Mesenchymal stem cell (in vitro differentiated cells and primary cell): ENCODE measurements around the gene POMT1.

ENCODE experiments used
- DNase-seq: peaks from one replicate; pipeline ENCODE4 v3.0.0-alpha.2; 2013
- H2AFZ ChIP-seq: one replicate; pipeline ENCODE4 v1.6.1; 2013; ENCODE audit warnings: low read depth, mild to moderate bottlenecking, control low read depth, inconsistent platforms, low read length, moderate library complexity
- H2AK5ac ChIP-seq: 2 replicates; pipeline ENCODE4 v1.6.1; 2013; ENCODE audit warnings: low read length, moderate library complexity, mild to moderate bottlenecking, inconsistent platforms; ENCODE audit not compliant: severe bottlenecking
- H2BK120ac ChIP-seq: one replicate; pipeline ENCODE4 v1.6.1; 2013; ENCODE audit warnings: low read depth, mild to moderate bottlenecking, inconsistent platforms, low read length, moderate library complexity
- H2BK12ac ChIP-seq, 2 experiments: one replicate each; pipeline ENCODE4 v1.6.1; 2013; ENCODE audit warnings: inconsistent platforms in 2 of 2, low read length in 2 of 2, mild to moderate bottlenecking in 2 of 2, moderate library complexity in 2 of 2, control low read depth in 1 of 2
- H2BK15ac ChIP-seq: one replicate; pipeline ENCODE4 v1.6.1; 2013; ENCODE audit warnings: mild to moderate bottlenecking, low read depth, inconsistent platforms; ENCODE audit not compliant: poor library complexity, severe bottlenecking
- H2BK5ac ChIP-seq: 2 replicates; pipeline ENCODE4 v1.6.1; 2013; ENCODE audit warnings: low read depth, mild to moderate bottlenecking, low read length, control low read depth, inconsistent platforms; ENCODE audit not compliant: poor library complexity, severe bottlenecking
- H3K14ac ChIP-seq, 2 experiments: one replicate each; pipeline ENCODE4 v1.6.1; 2013; ENCODE audit warnings: inconsistent platforms in 2 of 2, low read length in 2 of 2, control low read depth in 1 of 2, mild to moderate bottlenecking in 1 of 2, moderate library complexity in 1 of 2
- H3K18ac ChIP-seq, 2 experiments: one replicate each; pipeline ENCODE4 v1.6.1; 2013; ENCODE audit warnings: inconsistent platforms in 2 of 2, low read length in 2 of 2, control low read depth in 1 of 2, low read depth in 1 of 2, mild to moderate bottlenecking in 1 of 2
- H3K23ac ChIP-seq, 2 experiments: one replicate each; pipeline ENCODE4 v1.6.1; 2013; ENCODE audit warnings: inconsistent platforms in 2 of 2, low read length in 2 of 2, mild to moderate bottlenecking in 2 of 2, moderate library complexity in 2 of 2, control low read depth in 1 of 2
- H3K27ac ChIP-seq: 2 replicates; pipeline ENCODE4 v1.5.1; 2013; ENCODE audit warnings: mild to moderate bottlenecking, moderate library complexity, low read length, control low read depth, inconsistent platforms; ENCODE audit not compliant: poor library complexity, severe bottlenecking
- H3K27me3 ChIP-seq, 2 experiments: 2 replicates each; pipeline versions ENCODE4 v1.6.1 to v1.7.0; 2013; ENCODE audit warnings: low read length in 2 of 2, mild to moderate bottlenecking in 2 of 2, moderate library complexity in 2 of 2, control low read depth in 1 of 2, inconsistent platforms in 1 of 2; ENCODE audit not compliant: control insufficient read depth in 1 of 2, insufficient read depth in 1 of 2
- H3K36me3 ChIP-seq, 2 experiments: 2 replicates each; pipeline versions ENCODE4 v1.6.1 to v1.7.0; 2013; ENCODE audit warnings: low read length in 2 of 2, control low read depth in 1 of 2, inconsistent platforms in 1 of 2, low read depth in 1 of 2, mild to moderate bottlenecking in 1 of 2; ENCODE audit not compliant: insufficient read depth in 2 of 2, control insufficient read depth in 1 of 2
- H3K4ac ChIP-seq, 2 experiments: one replicate each; pipeline ENCODE4 v1.6.1; 2013; ENCODE audit warnings: inconsistent platforms in 2 of 2, low read length in 2 of 2, mild to moderate bottlenecking in 2 of 2, moderate library complexity in 2 of 2, control low read depth in 1 of 2, low read depth in 1 of 2
- H3K4me1 ChIP-seq: 2 replicates; pipeline ENCODE4 v1.6.1; 2013; ENCODE audit warnings: low read depth, low read length, control low read depth; ENCODE audit not compliant: control insufficient read depth, insufficient read depth
- H3K4me2 ChIP-seq: 2 replicates; pipeline ENCODE4 v1.6.1; 2013; ENCODE audit warnings: low read length, mild to moderate bottlenecking, inconsistent platforms; ENCODE audit not compliant: poor library complexity, severe bottlenecking
- H3K4me3 ChIP-seq, 2 experiments: 2 replicates each; pipeline versions ENCODE4 v1.5.1 to v1.7.0; 2013; ENCODE audit warnings: low read length in 2 of 2, mild to moderate bottlenecking in 2 of 2, control low read depth in 1 of 2, low read depth in 1 of 2; ENCODE audit not compliant: insufficient read depth in 1 of 2
- H3K79me1 ChIP-seq: replicated peaks from 2 replicates; pipeline ENCODE4 v1.6.1; 2013; ENCODE audit warnings: mild to moderate bottlenecking, control low read depth, low read length, inconsistent platforms; ENCODE audit not compliant: poor library complexity, severe bottlenecking
- H3K9ac ChIP-seq: 2 replicates; pipeline ENCODE4 v1.7.0; 2013; ENCODE audit warnings: mild to moderate bottlenecking, low read length, moderate library complexity
- H3K9me3 ChIP-seq: 2 replicates; pipeline ENCODE4 v1.7.0; 2013; ENCODE audit warnings: mild to moderate bottlenecking, low read length; ENCODE audit not compliant: control insufficient read depth
- H4K8ac ChIP-seq: one replicate; pipeline ENCODE4 v1.6.1; 2013; ENCODE audit warnings: inconsistent platforms, mild to moderate bottlenecking, low read length, moderate library complexity
- H4K91ac ChIP-seq: one replicate; pipeline ENCODE4 v1.6.1; 2013; ENCODE audit warnings: mild to moderate bottlenecking, low read length, inconsistent platforms
- WGBS: methylation state at CpG from one replicate; pipeline ENCODE4 v1.1.7; 2013; ENCODE audit warnings: mixed read lengths; 5-methylcytosine and 5-hydroxymethylcytosine counted together

POMT1 gene

GRCh38 chr9:131483319-131484050 is 19.2 kb upstream of the POMT1 start:
- Histone ChIP-seq H3K27me3 (no peaks in the 10 kb centered on the region), H3K79me1 (peaks cover 59% of the 10 kb centered on the region), H3K36me3 (peaks cover 94 to 98% of the 10 kb centered on the region in 2 experiments), H3K9ac (no peak overlapping the region), H4K91ac (no peak overlapping the region), H4K8ac (no peak overlapping the region), H3K27ac (no peak overlapping the region), H3K9me3 (no peaks in the 10 kb centered on the region), H2BK15ac (no peak overlapping the region), H3K4ac (no peak overlapping the region), H3K4me2 (no peak overlapping the region), H2BK5ac (no peak overlapping the region), H3K4me3 (no peak overlapping the region), H3K23ac (no peak overlapping the region), H2AFZ (no peak overlapping the region), H2AK5ac (no peak overlapping the region), H2BK12ac (no peak overlapping the region), H3K14ac (no peak overlapping the region), H3K18ac (no peak overlapping the region), H3K4me1 (no peaks in the 10 kb centered on the region), H2BK120ac (no peak overlapping the region)
- DNase-seq, result no peak
- 95% methylated on average over 9 of the region's 9 CpGs for WGBS

- Histone ChIP-seq H3K4me2 (no peak overlapping the region), H4K8ac (no peak overlapping the region), H3K4me3 (no peak overlapping the region), H3K9me3 (no peaks in the 10 kb centered on the region), H3K18ac (no peak overlapping the region), H3K27ac (no peak overlapping the region), H3K9ac (no peak overlapping the region), H3K14ac (no peak overlapping the region), H2BK12ac (no peak overlapping the region), H2BK120ac (no peak overlapping the region), H3K36me3 (peaks cover 94 to 97% of the 10 kb centered on the region in 2 experiments), H3K27me3 (no peaks in the 10 kb centered on the region), H3K79me1 (peaks cover 63% of the 10 kb centered on the region), H3K4ac (no peak overlapping the region), H3K23ac (no peak overlapping the region), H4K91ac (no peak overlapping the region), H2AFZ (no peak overlapping the region), H2BK15ac (no peak overlapping the region), H3K4me1 (no peaks in the 10 kb centered on the region), H2AK5ac (no peak overlapping the region), H2BK5ac (no peak overlapping the region)
- DNase-seq, result no peak
- 98% methylated on average over 7 of the region's 7 CpGs for WGBS
These were observed 18.7 kb upstream of the POMT1 start for GRCh38 chr9:131484051-131484445.

GRCh38 chr9:131484560-131485185 is 18.0 kb upstream of the POMT1 start:
- WGBS, result 97% methylated on average over 15 of the region's 15 CpGs

GRCh38 chr9:131485206-131485605 is 17.5 kb upstream of the POMT1 start:
- DNase-seq, result no peak
- H2BK15ac ChIP-seq, result no peak overlapping the region
- no peak overlapping the region for H2AFZ ChIP-seq
- no peaks in the 10 kb centered on the region for H3K27me3 ChIP-seq
- no peak overlapping the region for H3K14ac ChIP-seq
- H4K91ac ChIP-seq, result no peak overlapping the region
- no peak overlapping the region for H3K4me2 ChIP-seq
- H3K36me3 ChIP-seq, result peaks cover 95 to 96% of the 10 kb centered on the region in 2 experiments
- no peak overlapping the region for H3K18ac ChIP-seq
- no peak overlapping the region for H3K23ac ChIP-seq
- no peak overlapping the region for H4K8ac ChIP-seq
- no peak overlapping the region for H3K9ac ChIP-seq
- no peak overlapping the region for H2BK12ac ChIP-seq
- H3K4ac ChIP-seq, result no peak overlapping the region
- no peaks in the 10 kb centered on the region for H3K9me3 ChIP-seq
- no peak overlapping the region for H2BK120ac ChIP-seq
- no peak overlapping the region for H2AK5ac ChIP-seq
- 88% methylated on average over 12 of the region's 12 CpGs for WGBS
- no peak overlapping the region for H2BK5ac ChIP-seq
- no peaks in the 10 kb centered on the region for H3K4me1 ChIP-seq
- H3K27ac ChIP-seq, result no peak overlapping the region
- H3K4me3 ChIP-seq, result no peak overlapping the region
- H3K79me1 ChIP-seq, result peaks cover 61% of the 10 kb centered on the region

More at GRCh38 chr9:131484560-131485185, 18.0 kb upstream of the POMT1 start:
- no peak overlapping the region for H2BK12ac ChIP-seq
- H4K91ac ChIP-seq, result no peak overlapping the region
- H2BK5ac ChIP-seq, result no peak overlapping the region
- H3K23ac ChIP-seq, result no peak overlapping the region
- peaks cover 61% of the 10 kb centered on the region for H3K79me1 ChIP-seq
- no peak overlapping the region for H3K9ac ChIP-seq
- H3K9me3 ChIP-seq, result no peaks in the 10 kb centered on the region
- no peak for DNase-seq
- H3K36me3 ChIP-seq, result peaks cover 94 to 95% of the 10 kb centered on the region in 2 experiments
- H2BK120ac ChIP-seq, result no peak overlapping the region
- H3K18ac ChIP-seq, result no peak overlapping the region
- no peak overlapping the region for H2BK15ac ChIP-seq
- H3K4me3 ChIP-seq, result no peak overlapping the region
- H3K14ac ChIP-seq, result no peak overlapping the region
- H3K4me1 ChIP-seq, result no peaks in the 10 kb centered on the region
- no peak overlapping the region for H3K4ac ChIP-seq
- no peaks in the 10 kb centered on the region for H3K27me3 ChIP-seq
- H2AK5ac ChIP-seq, result no peak overlapping the region
- no peak overlapping the region for H4K8ac ChIP-seq
- no peak overlapping the region for H3K4me2 ChIP-seq
- H3K27ac ChIP-seq, result no peak overlapping the region
- no peak overlapping the region for H2AFZ ChIP-seq
